ENCODE measurements around the gene PPP1R2.

Gene PPP1R2

DNA sequence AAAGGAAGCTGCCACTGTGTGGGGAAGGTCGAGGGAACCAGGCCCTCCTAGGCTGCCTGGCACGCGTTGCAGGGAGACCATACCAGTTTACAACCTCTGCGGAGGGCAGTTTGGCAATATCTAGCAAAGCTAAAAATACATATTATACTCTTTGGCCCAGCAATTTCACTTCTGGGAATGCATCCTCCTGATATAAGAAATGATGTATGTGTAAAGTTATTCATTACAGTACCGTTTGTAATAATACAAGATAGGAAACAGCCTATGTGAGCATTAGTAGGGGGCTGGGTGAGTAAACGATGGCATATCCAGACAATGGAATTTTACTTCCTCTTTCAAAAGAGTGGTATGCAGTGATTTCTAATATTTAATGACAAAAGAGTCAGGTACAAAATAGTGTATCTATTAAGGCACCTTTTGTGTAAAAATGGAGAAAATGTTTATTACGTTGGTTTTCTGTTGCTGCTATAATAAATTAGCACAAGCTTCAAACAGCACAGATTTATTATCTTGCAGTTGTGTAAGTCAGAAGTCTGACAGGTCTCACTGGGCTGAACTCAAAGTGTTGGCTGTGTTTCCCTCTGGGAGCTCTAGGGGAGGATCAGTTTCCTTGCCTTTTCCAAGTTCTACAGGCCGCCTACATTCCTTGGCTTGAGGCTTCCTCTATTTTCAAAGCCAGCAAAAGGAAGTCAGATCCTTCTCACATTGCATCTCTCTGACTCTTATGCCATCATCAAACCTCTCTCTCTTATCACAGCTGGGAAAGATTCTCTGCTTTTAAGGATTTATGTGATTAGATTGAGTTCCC lies 31.6 kb upstream of the PPP1R2 start:
- no peak overlapping the region for H3K27ac ChIP-seq (replicated peaks)
- H3K4me3 ChIP-seq (replicated peaks; ENCODE audit: insufficient read depth, low read length): no peak overlapping the region
- peaks cover 12% of the 10 kb centered on the region for H3K27me3 ChIP-seq (ENCODE audit: insufficient read depth, poor library complexity, severe bottlenecking)
- TF ChIP-seq, protein P1, sequence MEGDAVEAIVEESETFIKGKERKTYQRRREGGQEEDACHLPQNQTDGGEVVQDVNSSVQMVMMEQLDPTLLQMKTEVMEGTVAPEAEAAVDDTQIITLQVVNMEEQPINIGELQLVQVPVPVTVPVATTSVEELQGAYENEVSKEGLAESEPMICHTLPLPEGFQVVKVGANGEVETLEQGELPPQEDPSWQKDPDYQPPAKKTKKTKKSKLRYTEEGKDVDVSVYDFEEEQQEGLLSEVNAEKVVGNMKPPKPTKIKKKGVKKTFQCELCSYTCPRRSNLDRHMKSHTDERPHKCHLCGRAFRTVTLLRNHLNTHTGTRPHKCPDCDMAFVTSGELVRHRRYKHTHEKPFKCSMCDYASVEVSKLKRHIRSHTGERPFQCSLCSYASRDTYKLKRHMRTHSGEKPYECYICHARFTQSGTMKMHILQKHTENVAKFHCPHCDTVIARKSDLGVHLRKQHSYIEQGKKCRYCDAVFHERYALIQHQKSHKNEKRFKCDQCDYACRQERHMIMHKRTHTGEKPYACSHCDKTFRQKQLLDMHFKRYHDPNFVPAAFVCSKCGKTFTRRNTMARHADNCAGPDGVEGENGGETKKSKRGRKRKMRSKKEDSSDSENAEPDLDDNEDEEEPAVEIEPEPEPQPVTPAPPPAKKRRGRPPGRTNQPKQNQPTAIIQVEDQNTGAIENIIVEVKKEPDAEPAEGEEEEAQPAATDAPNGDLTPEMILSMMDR (IDR thresholded peaks at IDR 0.05; ENCODE audit: insufficient read depth, low read length): no peak
- TF ChIP-seq GABPA (IDR thresholded peaks at IDR 0.05; ENCODE audit: low read depth): no peak
- TF ChIP-seq SPI1 (IDR thresholded peaks at IDR 0.05; ENCODE audit: borderline replicate concordance, low read depth): no peak
- no peak for TF ChIP-seq POLR2AphosphoS5 (IDR thresholded peaks at IDR 0.05; ENCODE audit: low read depth)
- TF ChIP-seq, protein P2, sequence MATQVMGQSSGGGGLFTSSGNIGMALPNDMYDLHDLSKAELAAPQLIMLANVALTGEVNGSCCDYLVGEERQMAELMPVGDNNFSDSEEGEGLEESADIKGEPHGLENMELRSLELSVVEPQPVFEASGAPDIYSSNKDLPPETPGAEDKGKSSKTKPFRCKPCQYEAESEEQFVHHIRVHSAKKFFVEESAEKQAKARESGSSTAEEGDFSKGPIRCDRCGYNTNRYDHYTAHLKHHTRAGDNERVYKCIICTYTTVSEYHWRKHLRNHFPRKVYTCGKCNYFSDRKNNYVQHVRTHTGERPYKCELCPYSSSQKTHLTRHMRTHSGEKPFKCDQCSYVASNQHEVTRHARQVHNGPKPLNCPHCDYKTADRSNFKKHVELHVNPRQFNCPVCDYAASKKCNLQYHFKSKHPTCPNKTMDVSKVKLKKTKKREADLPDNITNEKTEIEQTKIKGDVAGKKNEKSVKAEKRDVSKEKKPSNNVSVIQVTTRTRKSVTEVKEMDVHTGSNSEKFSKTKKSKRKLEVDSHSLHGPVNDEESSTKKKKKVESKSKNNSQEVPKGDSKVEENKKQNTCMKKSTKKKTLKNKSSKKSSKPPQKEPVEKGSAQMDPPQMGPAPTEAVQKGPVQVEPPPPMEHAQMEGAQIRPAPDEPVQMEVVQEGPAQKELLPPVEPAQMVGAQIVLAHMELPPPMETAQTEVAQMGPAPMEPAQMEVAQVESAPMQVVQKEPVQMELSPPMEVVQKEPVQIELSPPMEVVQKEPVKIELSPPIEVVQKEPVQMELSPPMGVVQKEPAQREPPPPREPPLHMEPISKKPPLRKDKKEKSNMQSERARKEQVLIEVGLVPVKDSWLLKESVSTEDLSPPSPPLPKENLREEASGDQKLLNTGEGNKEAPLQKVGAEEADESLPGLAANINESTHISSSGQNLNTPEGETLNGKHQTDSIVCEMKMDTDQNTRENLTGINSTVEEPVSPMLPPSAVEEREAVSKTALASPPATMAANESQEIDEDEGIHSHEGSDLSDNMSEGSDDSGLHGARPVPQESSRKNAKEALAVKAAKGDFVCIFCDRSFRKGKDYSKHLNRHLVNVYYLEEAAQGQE (IDR thresholded peaks at IDR 0.05; ENCODE audit: insufficient replicate concordance, low read depth): no peak
- no peak for DNase-seq (ENCODE audit: low read depth in 1 of 2, low spot score in 1 of 2)

DNA sequence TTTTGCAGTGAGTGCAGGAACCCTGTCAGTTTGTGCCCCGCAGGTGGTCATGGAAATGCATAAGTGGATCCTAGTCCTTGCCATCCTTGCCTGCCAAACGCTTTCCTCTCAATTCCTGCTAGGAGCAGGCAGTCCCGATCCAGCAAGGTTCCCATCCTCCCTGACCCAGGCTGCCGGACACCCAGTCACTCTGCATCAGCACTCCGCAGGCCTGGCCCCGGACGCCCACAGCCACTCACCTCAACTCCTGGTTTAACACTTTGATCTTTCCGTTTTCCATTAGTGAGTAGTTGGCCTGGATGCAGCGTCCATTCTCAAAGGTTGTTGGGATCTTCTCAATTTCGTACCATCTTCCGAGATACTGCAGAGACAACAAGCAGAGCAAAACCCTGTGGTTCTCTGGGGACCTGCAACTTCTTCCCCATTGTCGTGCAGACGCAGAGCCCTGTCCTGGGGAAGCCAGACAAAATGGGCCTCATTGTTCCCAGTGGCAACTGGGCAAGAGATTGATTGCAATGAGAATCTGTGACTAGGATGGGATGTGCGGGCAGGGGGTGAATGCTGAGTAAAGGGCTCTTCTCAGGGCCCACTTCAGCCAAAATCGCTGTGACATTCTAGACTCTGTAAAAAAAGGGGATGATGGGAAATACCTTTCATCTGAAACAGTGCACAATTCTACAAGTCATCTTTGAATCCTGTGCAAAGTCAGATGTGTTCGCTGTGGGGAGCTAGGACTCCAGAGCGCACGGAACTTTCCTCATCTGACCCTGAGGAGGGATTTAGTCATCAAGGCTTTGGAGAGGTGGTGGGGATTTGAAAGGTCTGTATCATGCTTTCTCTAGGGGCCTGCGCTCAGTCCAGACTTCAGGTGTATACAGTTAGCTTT lies 30.7 kb upstream of the PPP1R2 start:
- no peak for DNase-seq (ENCODE audit: low read depth in 1 of 2, low spot score in 1 of 2)
- H3K27ac ChIP-seq (replicated peaks): no peak overlapping the region
- peaks cover 8% of the 10 kb centered on the region for H3K27me3 ChIP-seq (ENCODE audit: insufficient read depth, poor library complexity, severe bottlenecking)
- no peak overlapping the region for H3K4me3 ChIP-seq (replicated peaks; ENCODE audit: insufficient read depth, low read length)
- no peak for TF ChIP-seq GABPA (IDR thresholded peaks at IDR 0.05; ENCODE audit: low read depth)
- TF ChIP-seq, protein P1 (IDR thresholded peaks at IDR 0.05; ENCODE audit: insufficient read depth, low read length): no peak
- no peak for TF ChIP-seq SPI1 (IDR thresholded peaks at IDR 0.05; ENCODE audit: borderline replicate concordance, low read depth)
- TF ChIP-seq, protein P2 (IDR thresholded peaks at IDR 0.05; ENCODE audit: insufficient replicate concordance, low read depth): no peak
- no peak for TF ChIP-seq POLR2AphosphoS5 (IDR thresholded peaks at IDR 0.05; ENCODE audit: low read depth)

DNA sequence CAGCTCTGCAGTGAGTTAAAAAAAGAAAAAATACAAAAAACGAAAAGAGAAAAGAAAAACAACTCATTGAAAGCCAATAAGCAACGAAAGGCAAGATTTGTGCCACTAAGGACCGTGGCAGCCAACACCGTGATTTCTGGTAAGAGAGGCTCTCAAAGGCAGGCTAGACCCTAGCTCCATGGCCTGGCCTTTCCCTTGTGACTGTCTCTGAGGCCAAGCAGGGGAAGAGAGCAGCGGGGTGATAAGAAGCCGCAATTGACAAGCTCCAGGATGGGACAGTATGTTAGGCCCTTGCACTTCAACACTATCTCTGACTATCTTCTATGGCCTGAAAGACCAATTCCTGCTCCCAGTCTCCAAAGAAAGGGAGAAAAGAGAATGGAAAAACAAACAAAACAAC lies 28.2 kb upstream of the PPP1R2 start:
- no peak for DNase-seq (ENCODE audit: low read depth in 1 of 2, low spot score in 1 of 2)
- Histone ChIP-seq H3K27me3 (ENCODE audit: insufficient read depth, poor library complexity, severe bottlenecking) (no peaks in the 10 kb centered on the region), H3K4me3 (replicated peaks; ENCODE audit: insufficient read depth, low read length) (no peak overlapping the region), H3K27ac (replicated peaks) (no peak overlapping the region)
- no peak for TF ChIP-seq SPI1 (IDR thresholded peaks at IDR 0.05; ENCODE audit: borderline replicate concordance, low read depth)
- TF ChIP-seq POLR2AphosphoS5 (IDR thresholded peaks at IDR 0.05; ENCODE audit: low read depth): no peak
- TF ChIP-seq, protein P1 (IDR thresholded peaks at IDR 0.05; ENCODE audit: insufficient read depth, low read length): no peak
- TF ChIP-seq GABPA (IDR thresholded peaks at IDR 0.05; ENCODE audit: low read depth): no peak
- TF ChIP-seq, protein P2 (IDR thresholded peaks at IDR 0.05; ENCODE audit: insufficient replicate concordance, low read depth): no peak

Data from HL-60 (cell line).